OCI-LY3 (cell line): ENCODE results near the gene LRRC75B.
"Not testable (repeated sequence)": the region's sequence is repeated elsewhere in the genome, so short reads cannot be mapped to it uniquely, and the experiment has no call there.

Experiments used
- H2AFZ ChIP-seq: fragments of 200-600, 300-600 bp; shearing (Covaris generic); 2 replicates; pipeline ENCODE4 v1.6.0; 2014; ENCODE audit warnings: antibody characterized with exemption, low read depth, low read length
- H3K27ac ChIP-seq: fragments of 200-600, 300-600 bp; sonication (generic); 2 replicates; pipeline ENCODE4 v1.5.1; 2014; ENCODE audit warnings: mild to moderate bottlenecking, low read length, moderate library complexity, mixed read lengths
- H3K27me3 ChIP-seq: fragments of 200-600, 300-600 bp; sonication (generic); 2 replicates; pipeline ENCODE4 v1.6.1; 2014; ENCODE audit warnings: low read depth, low read length, mixed read lengths
- H3K36me3 ChIP-seq: fragments of 200-600, 300-600 bp; sonication (generic); replicated peaks from 2 replicates; pipeline ENCODE3; 2014; ENCODE audit warnings: low read depth, low read length, mixed read lengths
- H3K4me1 ChIP-seq: fragments of 300-600, 200-600 bp; sonication (generic); 2 replicates; pipeline ENCODE4 v1.6.1; 2014; ENCODE audit warnings: low read length, mixed read lengths
- H3K4me2 ChIP-seq: fragments of 200-600, 300-600 bp; sonication (generic); 2 replicates; pipeline ENCODE4 v1.6.1; 2014; ENCODE audit warnings: low read length, mixed read lengths
- H3K4me3 ChIP-seq: fragments of 300-600, 200-600 bp; sonication (generic); 2 replicates; pipeline ENCODE4 v1.5.1; 2014; ENCODE audit warnings: antibody characterized with exemption, mild to moderate bottlenecking, low read length, moderate library complexity
- H3K79me2 ChIP-seq: fragments of 300-600, 200-600 bp; shearing (Covaris generic); 2 replicates; pipeline ENCODE4 v1.6.1; 2014; ENCODE audit warnings: mild to moderate bottlenecking, low read length, mixed read lengths
- H3K9ac ChIP-seq: fragments of 300-600, 200-600 bp; shearing (Covaris generic); 2 replicates; pipeline ENCODE4 v1.6.0; 2014; ENCODE audit warnings: mild to moderate bottlenecking, low read length, moderate library complexity
- H3K9me3 ChIP-seq: fragments of 200-600, 300-600 bp; shearing (Covaris generic); 2 replicates; pipeline ENCODE4 v1.6.1; 2014; ENCODE audit warnings: low read length, mixed read lengths; ENCODE audit not compliant: insufficient read depth
- H4K20me1 ChIP-seq: fragments of 200-600, 300-600 bp; sonication (generic); 2 replicates; pipeline ENCODE4 v1.6.1; 2016; ENCODE audit warnings: low read length, mixed read lengths; ENCODE audit not compliant: insufficient read depth
- CTCF ChIP-seq: fragments of 200-600, 300-600 bp; sonication (generic); IDR thresholded peaks from 2 replicates; pipeline ENCODE4 v1.5.1; 2014; ENCODE audit warnings: antibody characterized with exemption, low read length, low read depth
- EZH2phosphoT487 ChIP-seq: fragments of 200-600 bp; shearing (Covaris generic); IDR thresholded peaks from 2 replicates; pipeline ENCODE4 v1.6.1; 2018; ENCODE audit warnings: antibody characterized with exemption, mixed run types, low read depth

Gene LRRC75B

GRCh38 chr22:24599514-24599913 lies 6.6 kb upstream of the LRRC75B start:
- no peak overlapping the region for H3K4me2 ChIP-seq
- TF ChIP-seq EZH2phosphoT487 (no peak), CTCF (no peak)
- H3K4me1 ChIP-seq: peaks cover 9% of the 10 kb centered on the region
- no peak overlapping the region for H2AFZ ChIP-seq
- no peak overlapping the region for H3K9ac ChIP-seq
- no peaks in the 10 kb centered on the region for H3K9me3 ChIP-seq
- H3K27me3 ChIP-seq: no peaks in the 10 kb centered on the region
- no peak overlapping the region for H3K27ac ChIP-seq
- no peaks in the 10 kb centered on the region for H3K79me2 ChIP-seq
- no peak overlapping the region for H3K4me3 ChIP-seq
- no peaks in the 10 kb centered on the region for H3K36me3 ChIP-seq
- H4K20me1 ChIP-seq: no peaks in the 10 kb centered on the region

DNA sequence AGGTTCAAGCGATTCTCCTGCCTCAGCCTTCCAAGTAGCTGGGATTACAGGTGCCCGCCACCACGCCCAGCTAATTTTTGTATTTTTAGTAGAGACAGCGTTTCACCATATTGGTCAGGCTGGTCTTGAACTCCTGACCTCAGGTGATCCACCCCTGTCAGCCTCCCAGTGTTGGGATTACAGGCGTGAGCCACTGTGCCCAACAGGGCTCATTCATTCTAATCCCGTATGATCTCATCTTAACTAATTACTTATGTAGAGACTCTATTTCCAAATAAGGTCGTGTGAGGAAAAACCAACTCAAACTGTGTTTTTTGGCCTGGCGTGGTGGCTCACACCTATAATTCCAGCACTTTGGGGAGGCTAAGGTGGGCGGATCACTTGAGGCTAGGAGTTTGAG lies 4.2 kb upstream of the LRRC75B start:
- not testable (repeated sequence) for H3K9me3 ChIP-seq

DNA sequence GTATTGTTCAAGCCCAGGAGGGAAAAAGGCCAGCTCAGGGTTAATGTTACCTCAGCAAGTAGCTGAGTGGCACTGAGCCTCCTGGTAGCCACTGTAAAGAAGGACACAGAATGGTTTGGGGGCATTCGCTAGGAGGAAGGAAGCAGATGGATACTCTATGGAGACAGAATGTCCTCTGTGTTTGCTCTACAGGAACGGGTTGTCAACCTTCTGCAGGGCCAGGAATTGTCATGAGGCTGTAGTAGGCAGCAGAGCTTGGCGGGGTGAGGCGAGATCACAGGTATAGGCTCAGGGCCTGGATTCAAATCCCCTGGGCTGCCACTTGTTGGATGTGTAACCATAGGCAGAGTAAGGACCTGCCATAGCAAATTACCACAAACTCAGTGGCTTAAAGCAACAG lies 3.0 kb upstream of the LRRC75B start:
- TF ChIP-seq CTCF: no peak
- TF ChIP-seq EZH2phosphoT487: no peak

More for the DNA sequence above, 4.2 kb upstream of the LRRC75B start:
- not testable (repeated sequence) for H3K4me2 ChIP-seq, H3K9ac ChIP-seq, H3K27me3 ChIP-seq, H3K27ac ChIP-seq, H3K36me3 ChIP-seq, H3K79me2 ChIP-seq, H3K4me3 ChIP-seq, H3K4me1 ChIP-seq, H4K20me1 ChIP-seq, H2AFZ ChIP-seq

DNA sequence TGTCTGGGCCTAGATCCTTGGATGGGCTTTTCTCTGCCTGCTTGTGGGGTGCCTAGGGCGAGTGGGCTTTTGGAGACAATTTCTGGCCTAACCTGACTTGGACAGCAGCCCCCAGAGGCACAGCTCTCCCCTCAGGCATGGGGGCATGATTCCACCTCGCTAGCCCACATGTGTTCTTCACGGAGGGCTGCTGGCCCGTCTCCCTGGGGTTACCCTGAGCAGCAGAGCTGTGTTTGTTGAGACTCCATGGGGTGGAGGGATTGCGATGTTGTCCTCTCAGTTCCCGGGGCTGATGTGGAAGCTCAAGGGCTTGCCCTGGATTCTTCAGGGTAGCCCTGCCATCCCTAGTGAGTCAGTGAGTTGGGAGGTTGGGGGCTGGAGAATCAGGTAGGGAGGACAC lies 2.4 kb upstream of the LRRC75B start:
- 0 out of 2 replicates have a peak, but pooled peaks cover 3% of the 10 kb centered on the region for H3K4me1 ChIP-seq
- H2AFZ ChIP-seq: no peak overlapping the region
- H3K4me3 ChIP-seq: no peak overlapping the region
- no peak overlapping the region for H3K9ac ChIP-seq
- no peak overlapping the region for H3K4me2 ChIP-seq
- no peaks in the 10 kb centered on the region for H3K27me3 ChIP-seq
- no peak for TF ChIP-seq CTCF
- no peak for TF ChIP-seq EZH2phosphoT487
- no peak overlapping the region for H3K27ac ChIP-seq
- no peaks in the 10 kb centered on the region for H4K20me1 ChIP-seq
- H3K36me3 ChIP-seq: no peaks in the 10 kb centered on the region
- H3K9me3 ChIP-seq: no peaks in the 10 kb centered on the region
- no peaks in the 10 kb centered on the region for H3K79me2 ChIP-seq

More for the DNA sequence above, 3.0 kb upstream of the LRRC75B start:
- Histone ChIP-seq H3K36me3 (no peaks in the 10 kb centered on the region), H3K79me2 (no peaks in the 10 kb centered on the region), H3K27ac (no peak overlapping the region), H3K9me3 (no peaks in the 10 kb centered on the region), H3K4me1 (0 out of 2 replicates have a peak, but pooled peaks cover 3% of the 10 kb centered on the region), H2AFZ (no peak overlapping the region), H4K20me1 (no peaks in the 10 kb centered on the region), H3K27me3 (no peaks in the 10 kb centered on the region), H3K4me2 (no peak overlapping the region), H3K9ac (no peak overlapping the region), H3K4me3 (no peak overlapping the region)

DNA sequence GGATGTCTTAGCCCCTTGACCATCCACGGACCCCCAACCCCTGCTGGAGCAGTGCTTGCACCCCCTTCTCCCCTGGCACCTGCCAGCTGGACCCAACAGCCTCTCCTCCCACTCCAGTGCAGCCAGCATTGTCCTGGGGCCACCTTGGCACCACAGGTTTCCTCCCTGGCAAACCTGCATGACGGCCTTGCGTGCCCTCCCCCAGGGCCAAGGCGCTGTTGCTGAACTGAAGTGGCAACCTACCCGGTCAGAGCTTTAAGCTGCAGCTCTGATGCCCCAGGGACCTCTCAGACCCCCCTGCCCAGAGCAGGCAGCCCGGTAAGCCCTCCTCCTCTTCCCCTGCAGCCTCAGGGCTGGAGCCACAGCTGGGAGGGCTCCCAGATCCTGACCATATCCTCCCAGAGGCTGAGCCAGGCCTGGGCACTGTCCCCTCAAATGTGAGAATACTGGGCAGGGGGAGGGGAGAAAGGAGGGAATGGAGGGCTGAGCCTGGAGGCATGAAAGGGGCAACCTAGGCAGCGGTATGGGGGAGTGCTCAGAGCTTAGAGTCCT lies 1.8 kb upstream of the LRRC75B start:
- no peak overlapping the region for H3K4me3 ChIP-seq
- H3K27ac ChIP-seq: no peak overlapping the region
- H3K9ac ChIP-seq: no peak overlapping the region
- 0 out of 2 replicates have a peak, but pooled peaks cover 3% of the 10 kb centered on the region for H3K4me1 ChIP-seq
- no peaks in the 10 kb centered on the region for H3K36me3 ChIP-seq
- no peak overlapping the region for H2AFZ ChIP-seq
- H3K4me2 ChIP-seq: no peak overlapping the region
- TF ChIP-seq EZH2phosphoT487 (no peak), CTCF (no peak)
- H3K9me3 ChIP-seq: no peaks in the 10 kb centered on the region
- no peaks in the 10 kb centered on the region for H3K79me2 ChIP-seq
- H3K27me3 ChIP-seq: no peaks in the 10 kb centered on the region
- H4K20me1 ChIP-seq: no peaks in the 10 kb centered on the region
